ENCODE results near the gene NPR1.
"Not testable (repeated sequence)": the region's sequence is repeated elsewhere in the genome, so short reads cannot be mapped to it uniquely, and the experiment has no call there.

The NPR1 gene

DNA sequence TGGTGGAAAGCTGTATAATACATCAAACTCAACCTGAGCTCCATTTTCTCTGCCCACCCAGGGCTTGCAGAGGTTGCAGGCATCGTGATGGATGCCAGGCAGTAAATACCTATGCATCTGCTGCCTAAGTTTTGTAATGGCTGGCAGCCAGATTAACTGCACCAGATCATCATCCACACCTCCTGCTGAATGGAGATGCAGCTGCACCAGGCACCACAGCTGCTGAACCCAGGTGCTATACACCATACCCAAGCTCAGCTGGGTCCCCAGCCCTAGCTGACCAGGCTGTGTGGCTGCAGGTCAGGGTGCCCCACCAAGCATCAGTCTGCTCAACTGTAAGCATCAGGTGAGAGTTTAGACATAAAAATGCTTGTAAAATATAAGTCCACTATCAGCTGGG, 26.7 kb upstream of the NPR1 start:
- Histone ChIP-seq H3K4me1 (ENCODE audit: insufficient read depth, low read length) (peaks cover 8% of the 10 kb centered on the region), H3K9ac (ENCODE audit: low read length) (no peak overlapping the region), H3K9me3 (ENCODE audit: low read length) (no peaks in the 10 kb centered on the region), H3K36me3 (ENCODE audit: insufficient read depth, low read length) (no peaks in the 10 kb centered on the region), H3K27ac (ENCODE audit: low read depth, low read length) (no peak overlapping the region), H3K27me3 (ENCODE audit: control insufficient read depth in 1 of 2, insufficient read depth in 2 of 2, low read length in 2 of 2) (no peaks in the 10 kb centered on the region), H3K4me3 (ENCODE audit: low read depth in 1 of 2, low read length in 2 of 2) (no peak overlapping the region)

- H3K9me3 ChIP-seq (ENCODE audit: low read length): no peaks in the 10 kb centered on the region
- no peaks in the 10 kb centered on the region for H3K36me3 ChIP-seq (ENCODE audit: insufficient read depth, low read length)
- H3K4me3 ChIP-seq (ENCODE audit: low read depth in 1 of 2, low read length in 2 of 2): no peak overlapping the region
- H3K27ac ChIP-seq (ENCODE audit: low read depth, low read length): no peak overlapping the region
- H3K27me3 ChIP-seq (ENCODE audit: control insufficient read depth in 1 of 2, insufficient read depth in 2 of 2, low read length in 2 of 2): no peaks in the 10 kb centered on the region
- no peak overlapping the region for H3K9ac ChIP-seq (ENCODE audit: low read length)
- H3K4me1 ChIP-seq (ENCODE audit: insufficient read depth, low read length): peaks cover 9% of the 10 kb centered on the region
Measured at GRCh38 chr1:153652805-153653500, 25.5 kb upstream of the NPR1 start.

GRCh38 chr1:153655333-153655732, 23.2 kb upstream of the NPR1 start:
- Histone ChIP-seq H3K27ac (ENCODE audit: low read depth, low read length) (no peak overlapping the region), H3K4me1 (ENCODE audit: insufficient read depth, low read length) (peaks cover 13% of the 10 kb centered on the region), H3K9ac (ENCODE audit: low read length) (no peak overlapping the region), H3K27me3 (ENCODE audit: control insufficient read depth in 1 of 2, insufficient read depth in 2 of 2, low read length in 2 of 2) (no peaks in the 10 kb centered on the region), H3K4me3 (ENCODE audit: low read depth in 1 of 2, low read length in 2 of 2) (no peak overlapping the region), H3K36me3 (ENCODE audit: insufficient read depth, low read length) (no peaks in the 10 kb centered on the region), H3K9me3 (ENCODE audit: low read length) (no peaks in the 10 kb centered on the region)

DNA sequence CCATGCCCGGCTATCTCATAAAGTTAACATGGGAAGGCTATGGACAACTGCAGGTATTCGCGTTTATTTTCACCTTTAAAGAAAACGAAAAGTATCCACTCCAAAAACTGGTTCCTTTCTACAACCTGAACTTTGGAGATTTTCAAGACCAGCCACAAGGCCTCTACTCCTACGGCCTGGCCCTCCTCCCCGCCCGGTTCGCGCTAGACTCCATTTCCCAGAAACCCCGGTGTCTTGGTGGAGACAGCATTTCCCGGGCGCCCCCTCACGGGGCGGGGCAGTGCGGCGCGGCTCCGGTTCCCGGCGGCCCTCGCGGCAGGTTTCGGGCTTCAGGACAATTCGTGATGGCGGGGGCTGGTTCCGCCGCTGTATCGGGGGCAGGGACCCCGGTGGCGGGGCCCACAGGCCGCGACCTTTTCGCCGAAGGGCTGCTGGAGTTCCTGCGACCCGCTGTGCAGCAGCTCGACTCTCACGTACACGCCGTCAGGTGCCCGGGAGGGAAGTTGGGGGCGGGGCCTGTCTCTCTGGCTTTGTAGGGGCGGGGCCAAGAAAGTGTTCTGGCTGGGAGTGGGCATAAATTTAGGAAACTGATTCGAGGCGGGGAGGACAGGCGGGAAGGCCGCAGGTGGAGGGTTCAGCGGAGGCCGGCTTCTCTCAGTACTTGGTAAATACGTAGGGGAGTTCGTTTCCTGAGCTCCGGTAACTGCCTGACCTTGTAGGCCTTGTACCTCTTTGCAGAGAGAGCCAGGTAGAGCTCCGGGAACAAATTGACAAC, 19.9 kb upstream of the NPR1 start, which contains the start of gene SNAPIN:
TSS of gene SNAPIN (plus strand) at position 304 of the 775 bp plus-strand sequence. CDS start at position 345, 41 bp downstream.
- no peaks in the 10 kb centered on the region for H3K9me3 ChIP-seq (ENCODE audit: low read length)
- peak within 1 kb of the TSS; percentile 96 for H3K9ac ChIP-seq (ENCODE audit: low read length)
- H3K4me1 ChIP-seq (ENCODE audit: insufficient read depth, low read length): peaks cover 13% of the 10 kb centered on the region
- H3K36me3 ChIP-seq (ENCODE audit: insufficient read depth, low read length): peaks cover 31% of the 10 kb centered on the region
- H3K27ac ChIP-seq (ENCODE audit: low read depth, low read length): peak within 1 kb of the TSS; percentile 98
- no peaks in the 10 kb centered on the region for H3K27me3 ChIP-seq (ENCODE audit: control insufficient read depth in 1 of 2, insufficient read depth in 2 of 2, low read length in 2 of 2)
- H3K4me3 ChIP-seq (ENCODE audit: low read depth in 1 of 2, low read length in 2 of 2): peak within 1 kb of the TSS; percentile 90 to 93

- H3K4me3 ChIP-seq (ENCODE audit: low read depth in 1 of 2, low read length in 2 of 2): peak overlapping the region; percentile 90 to 93
- H3K9me3 ChIP-seq (ENCODE audit: low read length): no peaks in the 10 kb centered on the region
- peak overlapping the region; percentile 96 for H3K9ac ChIP-seq (ENCODE audit: low read length)
- peaks cover 36% of the 10 kb centered on the region for H3K36me3 ChIP-seq (ENCODE audit: insufficient read depth, low read length)
- no peaks in the 10 kb centered on the region for H3K27me3 ChIP-seq (ENCODE audit: control insufficient read depth in 1 of 2, insufficient read depth in 2 of 2, low read length in 2 of 2)
- H3K4me1 ChIP-seq (ENCODE audit: insufficient read depth, low read length): peaks cover 13% of the 10 kb centered on the region
- H3K27ac ChIP-seq (ENCODE audit: low read depth, low read length): peak overlapping the region; percentile 98
Measured at GRCh38 chr1:153659175-153659534, 19.3 kb upstream of the NPR1 start.

DNA sequence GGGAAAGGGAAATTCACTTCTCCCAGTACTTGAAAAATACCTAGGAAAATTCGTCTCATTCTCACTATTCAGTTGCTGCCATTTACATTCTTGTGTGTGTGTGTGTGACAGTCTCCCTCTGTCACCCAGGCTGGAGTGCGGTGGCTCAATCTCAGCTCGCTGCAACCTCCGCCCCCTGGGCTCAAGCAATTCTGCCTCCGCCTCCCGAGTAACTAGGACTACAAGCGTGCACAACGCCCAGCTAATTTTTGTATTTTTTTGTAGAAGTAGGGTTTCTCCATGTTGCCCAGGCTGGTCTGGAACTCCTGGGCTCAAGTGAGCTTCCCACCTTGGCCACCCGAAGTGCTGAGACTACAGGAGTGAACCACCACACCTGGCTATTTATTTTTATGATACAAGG, 18.8 kb upstream of the NPR1 start:
- H3K27ac ChIP-seq (ENCODE audit: low read depth, low read length): no peak overlapping the region
- no peaks in the 10 kb centered on the region for H3K27me3 ChIP-seq (ENCODE audit: control insufficient read depth in 1 of 2, insufficient read depth in 2 of 2, low read length in 2 of 2)
- peaks cover 13% of the 10 kb centered on the region for H3K4me1 ChIP-seq (ENCODE audit: insufficient read depth, low read length)
- H3K36me3 ChIP-seq (ENCODE audit: insufficient read depth, low read length): peaks cover 41% of the 10 kb centered on the region
- H3K9me3 ChIP-seq (ENCODE audit: low read length): no peaks in the 10 kb centered on the region
- H3K9ac ChIP-seq (ENCODE audit: low read length): peak overlapping the region; percentile 96
- H3K4me3 ChIP-seq (ENCODE audit: low read depth in 1 of 2, low read length in 2 of 2): peak overlapping the region in 1 of 2 donors; percentile 93

DNA sequence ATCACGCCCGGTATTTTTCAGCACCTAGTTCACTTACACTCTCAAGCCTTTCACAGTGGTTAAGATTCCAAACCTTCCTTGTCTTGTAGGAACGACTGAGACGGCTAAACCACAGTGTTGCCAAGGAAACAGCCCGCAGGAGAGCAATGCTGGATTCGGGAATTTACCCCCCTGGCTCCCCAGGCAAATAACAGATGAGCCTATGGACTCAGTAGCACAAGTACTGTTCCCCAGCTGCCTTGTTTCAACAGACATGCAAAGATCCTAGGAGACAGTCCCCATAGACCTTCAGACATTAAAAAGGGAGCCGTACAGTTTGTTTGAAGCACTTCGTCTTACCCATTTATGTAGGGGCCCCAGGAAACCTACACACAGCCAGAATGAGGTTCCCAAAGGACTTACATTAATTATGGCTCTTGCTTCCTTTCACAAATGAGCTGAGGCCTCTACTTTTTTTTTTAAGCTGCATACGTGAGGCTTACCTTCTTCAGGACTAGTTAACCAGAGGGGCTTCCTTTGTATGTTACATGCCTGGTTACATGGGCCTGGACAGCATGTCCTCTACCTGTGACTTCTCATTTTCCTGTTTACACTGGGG, 17.3 kb upstream of the NPR1 start:
- H3K36me3 ChIP-seq (ENCODE audit: insufficient read depth, low read length): peaks cover 56% of the 10 kb centered on the region
- no peak overlapping the region for H3K27ac ChIP-seq (ENCODE audit: low read depth, low read length)
- H3K9ac ChIP-seq (ENCODE audit: low read length): no peak overlapping the region
- no peak overlapping the region for H3K4me3 ChIP-seq (ENCODE audit: low read depth in 1 of 2, low read length in 2 of 2)
- H3K4me1 ChIP-seq (ENCODE audit: insufficient read depth, low read length): peaks cover 13% of the 10 kb centered on the region
- H3K27me3 ChIP-seq (ENCODE audit: control insufficient read depth in 1 of 2, insufficient read depth in 2 of 2, low read length in 2 of 2): no peaks in the 10 kb centered on the region
- H3K9me3 ChIP-seq (ENCODE audit: low read length): no peaks in the 10 kb centered on the region

GRCh38 chr1:153662269-153662668, 16.2 kb upstream of the NPR1 start:
- H3K9ac ChIP-seq (ENCODE audit: low read length): no peak overlapping the region
- peaks cover 13% of the 10 kb centered on the region for H3K4me1 ChIP-seq (ENCODE audit: insufficient read depth, low read length)
- H3K27ac ChIP-seq (ENCODE audit: low read depth, low read length): no peak overlapping the region
- peaks cover 67% of the 10 kb centered on the region for H3K36me3 ChIP-seq (ENCODE audit: insufficient read depth, low read length)
- no peak overlapping the region for H3K4me3 ChIP-seq (ENCODE audit: low read depth in 1 of 2, low read length in 2 of 2)
- no peaks in the 10 kb centered on the region for H3K27me3 ChIP-seq (ENCODE audit: control insufficient read depth in 1 of 2, insufficient read depth in 2 of 2, low read length in 2 of 2)
- H3K9me3 ChIP-seq (ENCODE audit: low read length): no peaks in the 10 kb centered on the region

DNA sequence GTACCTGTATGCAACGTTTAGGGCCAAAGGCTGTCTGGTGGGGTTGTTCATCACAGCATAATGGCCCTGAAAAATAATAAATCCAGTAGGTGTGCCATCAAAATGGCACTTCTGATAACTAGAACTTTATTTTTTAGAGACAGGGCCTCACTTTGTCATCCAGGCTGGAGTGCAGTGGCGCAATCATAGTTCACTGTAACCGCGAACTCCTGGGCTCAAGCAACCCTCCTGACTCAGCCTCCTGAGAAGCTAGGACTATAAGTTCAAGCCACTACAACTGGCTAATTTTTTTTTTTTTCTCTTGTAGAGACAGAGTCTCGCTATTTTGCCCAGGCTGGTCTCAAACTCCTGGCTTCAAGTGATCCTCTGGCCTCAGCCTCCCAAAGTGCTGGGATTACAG, 15.3 kb upstream of the NPR1 start:
- H3K27me3 ChIP-seq (ENCODE audit: control insufficient read depth in 1 of 2, insufficient read depth in 2 of 2, low read length in 2 of 2): no peaks in the 10 kb centered on the region
- no peak overlapping the region for H3K27ac ChIP-seq (ENCODE audit: low read depth, low read length)
- no peaks in the 10 kb centered on the region for H3K9me3 ChIP-seq (ENCODE audit: low read length)
- H3K4me3 ChIP-seq (ENCODE audit: low read depth in 1 of 2, low read length in 2 of 2): no peak overlapping the region
- peaks cover 9% of the 10 kb centered on the region for H3K4me1 ChIP-seq (ENCODE audit: insufficient read depth, low read length)
- H3K9ac ChIP-seq (ENCODE audit: low read length): no peak overlapping the region
- peaks cover 76% of the 10 kb centered on the region for H3K36me3 ChIP-seq (ENCODE audit: insufficient read depth, low read length)

DNA sequence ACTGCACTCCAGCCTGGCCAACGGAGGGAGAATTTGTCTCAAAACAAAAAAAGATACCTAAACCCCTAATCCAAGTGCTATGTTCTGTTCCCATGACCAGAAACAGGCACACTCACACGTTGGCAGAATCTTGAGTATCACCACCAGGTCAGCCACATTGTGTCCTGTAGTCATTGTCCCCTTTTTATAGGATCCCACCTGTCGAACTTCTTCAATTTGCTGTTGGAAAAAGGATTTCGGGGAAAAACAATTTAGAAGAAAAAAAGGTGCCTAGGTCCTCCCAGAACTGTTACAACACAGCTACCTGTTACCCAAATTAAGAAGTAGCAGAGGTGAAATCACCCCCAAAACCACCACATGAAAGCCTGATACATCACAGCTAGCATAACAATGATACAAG, 11.0 kb upstream of the NPR1 start:
- Histone ChIP-seq H3K4me1 (ENCODE audit: insufficient read depth, low read length) (peaks cover 13% of the 10 kb centered on the region), H3K36me3 (ENCODE audit: insufficient read depth, low read length) (peaks cover 64% of the 10 kb centered on the region), H3K4me3 (ENCODE audit: low read depth in 1 of 2, low read length in 2 of 2) (no peak overlapping the region), H3K9ac (ENCODE audit: low read length) (no peak overlapping the region), H3K9me3 (ENCODE audit: low read length) (no peaks in the 10 kb centered on the region), H3K27me3 (ENCODE audit: control insufficient read depth in 1 of 2, insufficient read depth in 2 of 2, low read length in 2 of 2) (no peaks in the 10 kb centered on the region), H3K27ac (ENCODE audit: low read depth, low read length) (no peak overlapping the region)

GRCh38 chr1:153668672-153669071, 9.8 kb upstream of the NPR1 start:
- Histone ChIP-seq H3K36me3 (ENCODE audit: insufficient read depth, low read length) (peaks cover 53% of the 10 kb centered on the region), H3K4me1 (ENCODE audit: insufficient read depth, low read length) (peaks cover 13% of the 10 kb centered on the region)
- not testable (repeated sequence) for H3K9ac ChIP-seq (ENCODE audit: low read length); H3K27me3 ChIP-seq (ENCODE audit: control insufficient read depth in 1 of 2, insufficient read depth in 2 of 2, low read length in 2 of 2); H3K9me3 ChIP-seq (ENCODE audit: low read length); H3K27ac ChIP-seq (ENCODE audit: low read depth, low read length); H3K4me3 ChIP-seq (ENCODE audit: low read depth in 1 of 2, low read length in 2 of 2)

Data from muscle layer of colon (tissue), 2 donors.